Stimulated activated CD8-positive, alpha-beta memory T cell treated with anti-CD3 and anti-CD28 coated beads, Interleukin-4, amount 100 ng/mL, for 1 hour (primary cell): Measurements from ENCODE around the gene GBP3.
"Not testable (repeated sequence)": the region's sequence is repeated elsewhere in the genome, so short reads cannot be mapped to it uniquely, and the experiment has no call there.

ENCODE experiments used
- DNase-seq, 2 donors: peaks; one replicate each; pipeline ENCODE4 v3.0.0-alpha.2; 2020; ENCODE audit warnings: low read depth in 2 of 2, low spot score in 1 of 2

The GBP3 gene

DNA sequence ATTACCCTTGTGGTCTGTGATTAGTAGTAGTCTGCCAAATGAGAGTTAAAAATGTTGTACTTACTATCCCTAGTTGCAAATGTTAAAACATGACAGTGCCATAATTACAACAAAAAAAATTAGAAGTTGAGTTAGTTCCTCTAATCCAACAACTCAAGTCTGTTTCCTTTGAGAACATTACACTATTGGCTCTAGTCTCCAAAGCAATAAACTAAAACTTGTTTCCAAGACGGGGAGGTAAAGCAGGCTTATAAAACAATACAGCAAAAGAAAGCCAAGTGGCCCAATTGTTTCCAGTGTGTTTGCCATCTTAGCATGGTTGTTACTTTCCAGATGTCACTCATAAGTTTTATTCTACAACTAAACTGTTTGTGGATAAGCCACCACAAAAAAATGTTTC lies 41.8 kb downstream of the GBP3 start:
- no peak for DNase-seq

DNA sequence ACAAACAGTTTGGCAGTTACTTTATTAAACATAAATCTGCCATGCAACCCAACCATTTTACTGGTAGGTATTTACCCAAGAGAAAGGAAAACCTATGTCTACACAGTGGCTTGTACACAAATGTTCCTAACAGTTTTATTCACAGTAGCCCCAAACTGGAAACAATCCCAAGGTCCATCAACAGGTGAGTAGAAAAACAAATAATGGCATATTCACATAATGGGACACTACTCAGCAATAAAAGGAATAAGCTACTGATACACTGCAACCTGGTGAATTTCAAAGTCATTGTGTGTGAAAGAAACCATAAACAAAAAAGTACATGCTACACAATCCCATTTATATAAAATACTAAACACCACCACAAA lies 42.9 kb downstream of the GBP3 start:
- DNase-seq: no peak

DNA sequence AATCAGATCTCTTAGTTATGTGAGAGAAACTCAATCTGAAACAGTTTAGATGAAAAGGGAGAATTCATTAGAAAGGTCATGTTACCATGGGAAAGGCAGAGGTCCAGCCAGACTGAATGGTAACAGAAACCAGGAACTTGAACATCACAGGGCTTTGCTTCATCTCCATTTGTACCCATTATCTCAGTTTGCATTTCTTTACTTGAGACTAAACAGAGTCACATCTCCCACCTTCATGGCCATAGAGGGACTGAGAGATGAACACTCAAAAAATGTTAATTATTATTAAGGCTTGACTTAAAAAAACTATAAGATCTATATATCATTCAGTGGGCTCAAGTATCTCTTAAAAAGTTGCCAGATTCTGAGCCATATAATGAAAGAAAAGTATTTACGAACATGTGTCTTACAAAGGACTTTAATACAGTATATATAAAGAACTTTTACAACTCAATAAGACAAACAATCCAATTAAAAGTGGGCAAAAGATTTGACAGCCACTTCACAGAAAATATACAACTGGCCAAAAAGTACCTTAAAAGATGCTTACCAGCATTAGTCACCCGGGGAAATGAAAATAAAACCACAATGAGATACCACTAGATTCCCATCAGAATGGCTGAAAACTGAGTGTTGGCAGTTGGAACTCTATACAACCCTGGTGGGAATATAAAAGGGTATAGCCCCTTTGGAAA lies 43.5 kb downstream of the GBP3 start:
- no peak for DNase-seq

DNA sequence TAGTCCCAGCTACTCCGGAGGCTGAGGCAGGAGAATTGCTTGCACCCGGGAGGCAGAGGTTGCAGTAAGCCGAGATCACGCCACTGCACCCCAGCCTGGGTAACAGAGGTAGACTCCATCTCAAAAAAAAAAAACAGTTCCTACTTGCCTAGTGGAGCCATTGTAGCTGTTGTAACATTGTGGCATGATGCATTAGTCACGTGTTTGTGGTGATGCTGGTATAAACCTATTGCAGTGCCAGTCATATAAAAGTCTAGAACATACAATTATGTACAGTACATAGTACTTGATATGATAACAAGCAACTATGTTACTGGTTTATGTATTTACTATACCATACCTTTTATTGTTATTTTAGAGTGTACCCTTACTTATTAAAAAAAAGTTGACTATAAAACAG lies 46.4 kb downstream of the GBP3 start:
- no peak for DNase-seq

DNA sequence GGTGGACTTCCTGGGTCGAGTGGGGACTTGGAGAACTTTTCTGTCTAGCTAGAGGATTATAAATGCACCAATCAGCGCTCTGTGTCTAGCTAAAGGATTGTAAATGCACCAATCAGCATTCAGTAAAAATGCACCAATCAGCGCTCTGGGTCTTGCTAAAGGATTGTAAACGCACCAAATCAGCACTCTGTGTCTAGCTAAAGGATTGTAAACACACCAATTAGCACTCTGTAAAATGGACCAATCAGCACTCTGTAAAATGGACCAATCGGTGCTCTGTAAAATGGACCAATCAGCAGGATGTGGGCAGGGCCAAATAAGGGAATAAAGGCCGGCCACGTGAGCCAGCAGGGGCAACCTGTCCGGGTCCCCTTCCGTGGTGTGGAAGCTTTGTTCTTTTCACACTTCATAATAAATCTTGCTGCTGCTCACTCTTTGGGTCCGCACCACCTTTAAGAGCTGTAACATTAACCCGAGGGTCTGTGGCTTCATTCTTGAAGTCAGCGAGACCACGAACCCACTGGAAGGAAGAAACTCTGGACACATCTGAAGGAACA lies 48.0 kb downstream of the GBP3 start:
- not testable (repeated sequence) for DNase-seq

DNA sequence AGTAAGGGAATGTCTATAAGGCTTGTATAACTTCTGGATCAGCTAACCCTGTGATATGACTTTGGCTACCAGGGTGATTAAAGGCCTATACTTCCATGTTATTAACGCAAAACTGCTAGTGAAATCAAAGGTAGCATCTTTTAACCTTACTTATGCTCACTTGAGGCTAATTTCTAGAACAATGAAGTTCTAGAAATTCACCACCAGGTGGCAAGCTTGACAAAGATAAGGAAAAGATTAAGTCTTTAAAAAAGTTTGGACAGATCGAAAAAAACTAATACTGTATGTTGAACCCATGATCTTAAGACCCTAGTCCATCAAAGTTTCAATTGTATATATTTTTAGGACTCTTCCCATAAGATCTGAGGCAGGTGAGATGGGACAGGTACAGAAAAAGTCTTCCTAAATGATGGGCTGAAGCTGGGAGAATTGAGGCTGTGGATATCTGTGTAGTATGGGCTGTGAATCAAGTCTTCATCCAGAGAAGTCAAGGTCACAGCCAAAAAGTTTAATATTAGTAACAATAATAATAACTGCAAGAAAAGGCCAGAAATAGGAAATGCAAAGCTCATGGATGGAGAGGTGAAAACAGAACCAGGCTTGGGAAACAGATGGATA lies 49.0 kb downstream of the GBP3 start:
- no peak for DNase-seq

DNA sequence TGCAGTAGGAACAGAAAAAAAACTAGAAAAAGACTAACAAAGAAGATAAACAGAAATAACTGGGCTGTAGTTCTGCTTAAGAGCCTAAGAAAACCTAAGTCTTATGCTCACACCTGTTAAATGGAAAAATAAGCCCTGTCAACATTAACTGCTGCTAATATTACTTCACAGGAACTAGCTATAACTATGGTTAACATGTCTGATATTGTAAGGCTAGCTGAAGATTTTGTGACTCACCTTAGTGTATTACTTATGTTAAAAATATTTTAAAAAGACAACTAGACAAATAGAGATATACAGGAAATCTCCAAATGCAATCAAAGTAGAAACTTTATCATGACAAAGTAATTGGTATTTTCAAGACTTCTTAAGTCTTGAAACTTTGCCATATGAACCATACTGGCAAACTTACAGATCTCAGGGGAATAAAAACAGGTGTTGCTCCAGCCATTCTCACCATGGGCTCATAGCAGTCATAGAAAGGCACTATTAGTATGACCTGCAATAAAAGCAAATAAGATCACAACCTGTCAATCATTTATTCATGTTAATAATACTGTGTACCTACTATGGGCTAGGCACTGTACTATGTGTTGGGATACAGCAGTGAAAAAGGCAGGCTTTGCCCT lies 60.9 kb downstream of the GBP3 start:
- no peak for DNase-seq

DNA sequence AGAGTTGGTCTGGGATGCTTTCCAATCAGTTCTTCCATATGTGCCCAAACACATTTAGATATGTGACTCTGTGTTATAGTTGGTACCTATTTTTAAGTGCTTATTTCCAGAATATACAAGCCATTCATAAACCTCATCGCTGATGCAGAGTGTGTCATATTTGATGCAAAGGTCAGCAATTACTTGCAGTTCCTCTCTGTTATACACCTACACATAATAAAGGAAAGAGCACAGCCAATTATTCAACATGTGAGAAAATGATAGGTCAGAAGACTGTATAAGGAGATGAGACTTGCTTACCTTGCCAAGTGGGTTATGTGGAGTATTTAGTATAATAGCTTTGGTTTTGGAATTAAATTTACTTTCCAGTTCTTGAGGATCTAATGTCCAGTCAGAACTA lies 61.6 kb downstream of the GBP3 start:
- no peak for DNase-seq
